NCI-H2227 treated with DMSO at 0.1 percent for 48 hours (cell line): Measurements from ENCODE around the gene OR56A3.

Experiments
- DNase-seq: peaks from one replicate; lab custom pipeline; 2025; lab: John Stamatoyannopoulos, UW

The OR56A3 gene

DNA sequence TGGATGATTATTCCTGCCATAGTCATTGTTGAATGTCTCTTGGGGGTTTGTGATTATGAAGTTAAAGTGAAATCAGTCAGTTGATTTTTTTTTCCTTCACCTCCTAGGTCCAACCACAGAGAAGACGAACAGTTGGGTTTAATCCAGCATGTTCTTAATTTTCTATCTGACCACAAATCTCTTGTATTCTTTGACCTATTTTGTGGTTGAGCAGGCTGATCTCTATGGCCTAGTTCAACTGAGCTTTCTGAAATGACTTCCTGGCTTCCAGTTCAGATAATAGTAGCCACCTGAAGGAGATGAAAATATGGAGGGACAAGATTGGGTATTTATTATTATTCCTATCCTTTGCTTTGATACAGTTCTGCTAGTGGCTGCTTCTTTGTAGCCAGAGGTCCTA lies 31.5 kb downstream of the OR56A3 start:
- no peak for DNase-seq

DNA sequence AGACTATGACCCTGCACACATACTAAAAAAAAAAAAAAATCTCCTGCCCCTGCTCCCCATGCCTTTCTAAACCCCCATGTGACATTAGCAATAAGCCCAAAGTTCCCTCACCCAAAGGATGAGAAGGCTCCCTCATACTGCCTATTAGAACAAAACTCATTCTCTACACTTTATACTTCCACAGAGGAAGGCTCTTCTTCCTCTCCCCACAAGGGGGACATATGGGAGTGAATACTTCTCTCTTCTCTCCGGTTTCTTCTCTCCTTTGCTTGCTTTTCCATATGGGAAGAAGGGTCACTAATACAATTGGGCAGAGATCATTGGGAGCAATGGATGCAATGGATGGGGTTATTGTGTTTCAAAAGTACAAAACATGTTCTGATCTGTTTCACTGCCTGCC lies 41.4 kb downstream of the OR56A3 start:
- DNase-seq: no peak

DNA sequence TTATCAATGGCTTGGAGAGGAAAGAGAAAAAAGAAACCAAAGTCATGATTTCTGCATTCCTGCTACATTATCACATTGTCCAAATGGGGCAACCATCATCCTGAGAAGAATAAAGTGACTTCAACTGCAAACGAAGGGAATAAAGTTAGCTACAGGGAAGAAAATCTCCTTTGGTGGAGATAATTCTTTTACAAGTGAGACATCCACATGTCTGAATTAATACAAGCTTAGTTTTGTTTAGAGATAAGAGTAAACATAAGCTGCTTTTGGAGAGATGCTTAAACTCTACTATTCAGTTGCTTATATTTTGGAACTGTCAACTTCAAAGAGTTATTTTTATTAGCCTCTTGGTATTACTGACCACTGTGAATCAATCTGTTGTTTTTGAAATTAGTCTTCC lies 44.8 kb downstream of the OR56A3 start, which contains the start of gene OR52L1:
TSS of gene OR52L1 (minus strand) at position 101 of the 400 bp plus-strand sequence. CDS start at position 46, 55 bp downstream.
- DNase-seq: no peak

DNA sequence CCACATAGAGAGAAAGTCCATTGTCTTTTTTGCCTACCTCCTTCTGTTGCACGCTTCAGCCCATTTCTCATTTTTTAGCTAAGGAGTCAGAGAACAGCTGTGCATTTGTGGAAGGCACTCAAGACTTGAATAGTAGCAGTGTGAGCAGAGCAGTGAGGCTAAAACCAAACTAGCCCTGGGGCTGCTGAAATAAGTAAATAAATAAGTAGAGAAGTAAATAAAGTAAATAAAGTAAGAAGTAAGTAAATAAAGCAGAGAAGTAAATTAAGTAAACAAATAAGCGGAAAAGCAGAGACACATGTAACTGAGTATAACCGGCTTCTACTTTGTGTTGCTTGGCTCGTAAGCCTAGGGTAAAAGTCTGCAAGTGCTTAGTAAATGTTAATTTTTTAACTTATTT lies 47.2 kb downstream of the OR56A3 start:
- no peak for DNase-seq

DNA sequence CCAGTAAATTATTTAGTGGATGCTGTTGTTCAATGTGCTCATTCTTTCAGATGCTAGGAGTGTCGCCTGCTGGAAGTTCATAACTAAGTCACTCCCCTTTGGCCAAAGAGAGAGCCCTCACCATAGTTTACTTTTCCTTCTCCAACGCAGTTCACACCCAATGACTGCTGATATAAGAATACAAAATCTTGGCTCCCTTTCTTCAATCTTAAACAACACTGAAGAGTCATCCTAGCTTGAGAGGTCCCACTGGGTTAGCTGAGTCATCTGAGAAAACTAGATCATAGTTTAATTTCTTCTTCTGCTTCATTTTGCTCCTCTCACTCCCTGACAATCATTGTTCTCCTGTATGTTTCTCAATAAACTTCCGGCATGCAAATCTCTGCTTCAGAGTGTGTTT lies 50.1 kb downstream of the OR56A3 start:
- DNase-seq: no peak

DNA sequence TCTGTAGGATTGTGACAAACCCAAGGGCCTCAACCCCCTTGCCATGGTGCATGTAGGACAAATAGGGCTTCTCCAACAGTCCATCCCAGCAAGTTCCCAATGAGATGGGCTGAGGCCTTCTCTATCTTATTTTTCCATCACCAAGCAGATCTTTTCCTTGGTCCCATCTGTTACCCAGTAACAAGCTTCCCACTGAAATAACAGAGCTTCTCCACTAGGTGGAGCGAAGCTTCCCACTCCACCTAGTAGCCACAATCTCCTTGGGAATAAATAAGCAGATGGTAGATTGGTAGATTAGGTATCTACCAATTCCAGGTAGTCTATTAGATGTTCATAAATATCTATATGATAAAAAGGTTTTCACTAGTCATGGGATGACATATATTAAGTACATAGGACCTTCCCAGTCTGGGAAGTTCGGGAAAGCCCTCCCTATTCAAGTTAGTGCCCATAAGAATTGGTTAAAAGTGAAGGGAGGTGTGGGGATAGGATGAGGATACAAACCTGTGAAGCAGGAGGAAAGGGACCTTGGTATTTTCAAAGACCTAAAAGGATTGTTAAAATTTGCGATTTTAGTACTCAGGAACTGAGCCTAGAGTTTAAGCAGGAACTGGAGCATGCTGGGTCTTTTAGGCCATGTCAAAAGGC lies 50.7 kb downstream of the OR56A3 start:
- peak; percentile 2 for DNase-seq

DNA sequence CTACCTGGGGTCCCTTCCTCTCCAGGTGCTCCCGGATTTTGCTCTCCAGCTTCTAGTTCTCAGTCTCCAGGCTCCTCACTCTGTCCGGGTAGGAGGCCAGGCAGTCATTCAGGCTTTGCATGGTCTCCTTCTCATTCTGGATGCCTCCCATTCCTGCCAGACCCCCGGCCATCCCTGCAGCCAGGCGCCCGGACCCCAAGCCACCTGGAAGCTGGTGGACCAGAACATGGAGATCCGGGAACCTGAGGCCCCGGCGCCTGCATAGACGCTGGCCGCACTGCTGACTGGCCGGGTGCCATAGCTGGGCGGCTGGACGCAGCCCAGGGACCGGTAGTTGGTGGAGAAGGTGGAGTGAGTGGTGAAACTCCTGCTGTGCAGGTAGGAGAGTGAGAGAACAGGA lies 52.7 kb downstream of the OR56A3 start:
- no peak for DNase-seq
